Fibroblast of the conjunctiva (primary cell): ENCODE data around the gene COL9A3.
A peak's percentile ranks its signal among the peaks of the same experiment; 100 is the strongest.

Experiments used
- DNase-seq: peaks from one replicate; pipeline ENCODE4 v3.0.0-alpha.2; 2010; ENCODE audit warnings: low read depth

COL9A3 gene

DNA sequence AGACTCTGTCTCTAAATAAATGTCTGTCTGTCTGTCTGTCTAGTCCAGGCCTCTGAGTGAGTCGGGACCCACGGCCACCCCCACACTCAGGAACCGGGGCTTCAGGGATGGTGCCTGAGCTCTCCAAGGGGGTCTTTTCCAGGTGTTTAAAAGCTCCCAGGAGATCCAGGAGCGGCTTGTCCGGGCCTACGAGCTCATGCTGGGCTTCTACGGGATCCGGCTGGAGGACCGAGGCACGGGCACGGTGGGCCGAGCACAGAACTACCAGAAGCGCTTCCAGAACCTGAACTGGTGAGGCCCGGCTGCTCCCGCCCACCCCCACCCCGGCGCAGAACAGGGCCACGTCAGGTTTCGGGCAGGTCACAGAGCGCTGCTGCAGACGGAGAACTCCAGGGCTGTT, 5.5 kb upstream of the COL9A3 start:
- no peak for DNase-seq

DNA sequence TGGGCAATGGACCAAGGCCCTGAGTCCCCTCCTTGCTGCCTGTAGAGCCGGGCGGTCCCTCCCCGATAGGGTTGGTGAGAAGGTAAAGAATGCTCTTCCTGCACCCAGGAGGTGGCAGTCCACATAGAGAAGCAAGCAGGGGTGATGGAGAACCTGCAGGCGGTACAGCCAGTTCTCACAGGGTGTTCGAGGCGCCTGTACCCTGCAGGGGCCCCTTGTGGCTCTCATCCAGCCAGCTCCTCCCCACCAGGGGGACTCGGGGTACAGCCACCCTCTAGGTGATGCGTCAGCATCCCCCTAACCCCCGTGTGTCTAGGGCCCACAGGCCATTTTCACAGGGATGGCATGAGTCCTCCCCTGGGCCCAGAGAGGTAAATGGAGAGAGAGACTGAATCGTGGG, 5.1 kb upstream of the COL9A3 start:
- no peak for DNase-seq

DNA sequence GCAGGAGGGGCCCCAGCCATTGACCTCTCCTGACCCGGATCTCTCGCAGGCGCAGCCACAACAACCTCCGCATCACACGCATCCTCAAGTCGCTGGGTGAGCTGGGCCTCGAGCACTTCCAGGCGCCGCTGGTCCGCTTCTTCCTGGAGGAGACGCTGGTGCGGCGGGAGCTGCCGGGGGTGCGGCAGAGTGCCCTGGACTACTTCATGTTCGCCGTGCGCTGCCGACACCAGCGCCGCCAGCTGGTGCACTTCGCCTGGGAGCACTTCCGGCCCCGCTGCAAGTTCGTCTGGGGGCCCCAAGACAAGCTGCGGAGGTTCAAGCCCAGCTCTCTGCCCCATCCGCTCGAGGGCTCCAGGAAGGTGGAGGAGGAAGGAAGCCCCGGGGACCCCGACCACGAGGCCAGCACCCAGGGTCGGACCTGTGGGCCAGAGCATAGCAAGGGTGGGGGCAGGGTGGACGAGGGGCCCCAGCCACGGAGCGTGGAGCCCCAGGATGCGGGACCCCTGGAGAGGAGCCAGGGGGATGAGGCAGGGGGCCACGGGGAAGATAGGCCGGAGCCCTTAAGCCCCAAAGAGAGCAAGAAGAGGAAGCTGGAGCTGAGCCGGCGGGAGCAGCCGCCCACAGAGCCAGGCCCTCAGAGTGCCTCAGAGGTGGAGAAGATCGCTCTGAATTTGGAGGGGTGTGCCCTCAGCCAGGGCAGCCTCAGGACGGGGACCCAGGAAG, 4.5 kb upstream of the COL9A3 start:
- DNase-seq: no peak

DNA sequence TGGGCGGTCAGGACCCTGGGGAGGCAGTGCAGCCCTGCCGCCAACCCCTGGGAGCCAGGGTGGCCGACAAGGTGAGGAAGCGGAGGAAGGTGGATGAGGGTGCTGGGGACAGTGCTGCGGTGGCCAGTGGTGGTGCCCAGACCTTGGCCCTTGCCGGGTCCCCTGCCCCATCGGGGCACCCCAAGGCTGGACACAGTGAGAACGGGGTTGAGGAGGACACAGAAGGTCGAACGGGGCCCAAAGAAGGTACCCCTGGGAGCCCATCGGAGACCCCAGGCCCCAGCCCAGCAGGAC, 4.0 kb upstream of the COL9A3 start:
- no peak for DNase-seq

DNA sequence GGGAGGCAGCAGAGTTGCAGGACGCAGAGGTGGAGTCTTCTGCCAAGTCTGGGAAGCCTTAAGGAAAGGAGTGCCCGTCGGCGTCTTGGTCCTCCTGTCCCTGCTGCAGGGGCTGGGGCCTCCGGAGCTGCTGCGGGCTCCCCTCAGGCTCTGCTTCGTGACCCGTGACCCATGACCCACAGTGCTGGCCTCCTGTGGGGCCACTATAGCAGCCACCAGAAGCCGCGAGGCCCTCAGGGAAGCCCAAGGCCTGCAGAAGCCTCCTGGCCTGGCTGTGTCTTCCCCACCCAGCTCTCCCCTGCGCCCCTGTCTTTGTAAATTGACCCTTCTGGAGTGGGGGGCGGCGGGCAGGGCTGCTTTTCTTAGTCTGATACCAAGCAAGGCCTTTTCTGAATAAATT, 3.3 kb upstream of the COL9A3 start:
- no peak for DNase-seq

DNA sequence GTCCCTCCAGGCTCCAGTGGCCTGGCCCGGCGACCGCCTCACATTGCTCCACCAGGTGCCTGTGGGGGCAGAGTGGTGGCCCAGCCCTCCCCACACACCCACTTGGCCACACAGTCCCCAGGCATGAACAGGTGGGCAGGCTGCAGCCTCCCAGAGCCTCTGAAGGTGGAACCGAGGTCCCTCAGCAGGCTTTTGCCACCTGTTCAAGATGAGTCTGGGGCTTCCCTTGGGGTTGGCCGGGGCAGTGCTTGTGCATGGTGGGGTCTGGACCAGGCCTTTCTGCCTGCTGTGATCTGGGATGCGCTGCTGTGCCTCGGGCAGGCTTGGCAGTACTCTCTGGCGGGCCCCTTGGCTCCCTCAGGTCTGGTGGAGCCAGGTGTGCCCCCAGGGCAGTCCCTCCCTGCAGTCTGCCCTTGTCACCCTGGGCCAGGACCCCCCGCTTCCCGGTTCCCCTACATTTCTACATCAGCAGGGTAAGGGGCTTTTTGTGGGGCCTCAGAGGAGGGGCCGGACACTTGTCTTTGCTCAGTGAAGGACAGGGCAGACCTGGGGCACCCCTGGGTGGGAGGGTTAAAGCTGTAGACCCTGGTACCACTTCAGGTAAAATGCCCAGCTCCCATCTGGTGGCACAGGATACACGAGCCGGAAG, 2.7 kb upstream of the COL9A3 start:
- no peak for DNase-seq

DNA sequence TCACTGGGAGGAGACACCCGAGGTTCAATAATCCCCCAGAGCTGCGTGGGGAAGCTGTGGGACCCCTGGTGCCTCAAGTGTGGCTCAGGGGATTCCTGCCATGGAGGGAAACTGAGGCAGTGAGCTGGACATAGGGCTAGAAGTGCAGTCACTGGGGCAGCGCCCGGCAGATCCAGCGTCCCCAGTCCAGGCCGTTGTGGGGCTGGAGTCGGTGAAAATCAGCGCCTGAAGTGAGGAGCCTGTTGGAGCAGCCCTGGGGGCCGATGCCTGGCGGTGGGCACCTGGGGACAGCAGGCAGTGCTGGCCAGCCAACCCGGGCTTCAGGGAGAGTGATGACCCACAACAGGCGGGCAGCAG, 2.2 kb upstream of the COL9A3 start:
- DNase-seq: no peak

DNA sequence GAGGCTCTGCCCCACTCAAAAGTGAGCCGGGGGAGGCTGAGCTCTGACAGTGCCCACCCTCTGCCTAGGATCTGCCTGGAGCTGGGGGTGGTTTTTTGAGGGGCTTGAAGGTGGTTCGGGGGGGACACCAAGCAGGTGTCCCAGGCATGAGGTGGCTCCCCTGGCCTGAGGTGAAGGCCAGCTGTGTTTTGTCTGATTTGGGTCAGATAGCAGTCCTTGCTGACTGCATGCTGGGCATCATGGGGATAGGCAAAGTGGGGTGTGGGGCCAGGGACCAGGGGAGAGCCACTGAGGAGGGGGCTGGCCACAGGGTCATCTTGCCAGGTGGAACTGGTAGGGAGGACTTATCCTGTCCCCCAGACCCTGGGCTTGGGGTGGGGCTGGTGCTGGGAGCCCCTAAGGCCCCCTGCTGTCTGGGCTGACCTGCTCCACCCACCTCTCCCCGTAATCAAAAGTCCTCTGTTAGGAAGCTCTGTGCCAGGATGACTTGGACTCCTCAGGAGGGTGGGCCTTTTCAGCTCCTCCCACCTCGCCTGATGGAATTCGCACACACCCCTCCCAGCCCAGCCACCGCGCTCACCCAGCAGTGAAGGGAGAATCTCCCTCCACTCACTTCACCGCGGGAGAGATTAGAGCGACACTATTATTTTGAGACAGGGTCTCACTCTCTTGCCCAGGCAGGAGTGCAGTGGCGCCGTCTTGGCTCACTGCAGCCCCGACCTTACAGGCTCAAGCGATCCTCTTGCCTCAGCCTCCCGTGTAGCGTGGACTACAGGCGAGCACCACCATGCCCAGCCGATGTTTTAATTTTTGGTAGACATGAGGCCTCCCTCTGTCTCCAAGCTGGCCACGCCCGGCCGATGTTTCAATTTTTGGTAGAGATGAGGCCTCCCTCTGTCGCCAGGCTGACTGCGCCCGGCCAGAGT, 1.5 kb upstream of the COL9A3 start:
- no peak for DNase-seq

DNA sequence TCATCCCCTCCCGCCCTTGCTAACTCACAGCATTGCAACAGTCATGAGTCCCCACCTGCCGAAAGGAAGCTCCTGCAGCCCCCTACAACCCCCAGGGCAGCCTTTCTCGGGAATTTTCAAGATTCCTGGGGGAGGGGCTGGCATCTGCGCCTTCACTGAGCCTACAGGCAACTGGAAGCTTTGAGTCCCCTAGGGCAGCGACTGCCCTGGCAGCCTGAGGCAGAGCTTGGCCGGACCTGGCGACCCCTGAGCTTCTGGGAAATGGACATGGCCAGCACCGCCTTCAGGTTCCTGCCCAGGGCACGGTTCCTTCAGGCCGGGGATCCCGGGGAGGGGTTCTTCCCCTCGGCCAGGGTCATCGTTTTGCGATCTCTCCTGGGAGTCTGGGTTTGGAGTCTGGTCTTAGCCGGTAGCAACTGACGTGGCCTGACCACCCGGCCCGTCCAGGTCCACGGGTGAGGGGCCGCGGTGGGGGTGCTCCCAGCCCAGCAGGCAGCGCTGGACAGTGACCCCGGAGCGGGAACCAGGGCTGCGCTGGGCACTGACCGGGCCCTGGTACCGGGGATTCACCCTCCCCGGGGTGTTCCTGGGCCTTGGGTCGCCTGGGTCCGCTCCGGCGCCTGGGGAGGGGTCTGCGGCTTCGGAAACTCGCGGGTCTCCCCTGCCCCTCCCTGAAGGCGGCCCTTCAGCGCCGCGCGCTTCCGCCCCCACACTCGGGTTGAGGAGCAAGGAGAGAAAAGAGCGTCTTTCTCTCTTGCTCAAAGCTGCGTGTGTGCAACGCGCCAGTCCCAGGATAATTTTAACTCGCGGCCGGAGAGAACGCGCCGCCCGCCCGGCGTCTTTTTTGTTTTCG, 593 bp upstream of the COL9A3 start:
- no peak for DNase-seq

DNA sequence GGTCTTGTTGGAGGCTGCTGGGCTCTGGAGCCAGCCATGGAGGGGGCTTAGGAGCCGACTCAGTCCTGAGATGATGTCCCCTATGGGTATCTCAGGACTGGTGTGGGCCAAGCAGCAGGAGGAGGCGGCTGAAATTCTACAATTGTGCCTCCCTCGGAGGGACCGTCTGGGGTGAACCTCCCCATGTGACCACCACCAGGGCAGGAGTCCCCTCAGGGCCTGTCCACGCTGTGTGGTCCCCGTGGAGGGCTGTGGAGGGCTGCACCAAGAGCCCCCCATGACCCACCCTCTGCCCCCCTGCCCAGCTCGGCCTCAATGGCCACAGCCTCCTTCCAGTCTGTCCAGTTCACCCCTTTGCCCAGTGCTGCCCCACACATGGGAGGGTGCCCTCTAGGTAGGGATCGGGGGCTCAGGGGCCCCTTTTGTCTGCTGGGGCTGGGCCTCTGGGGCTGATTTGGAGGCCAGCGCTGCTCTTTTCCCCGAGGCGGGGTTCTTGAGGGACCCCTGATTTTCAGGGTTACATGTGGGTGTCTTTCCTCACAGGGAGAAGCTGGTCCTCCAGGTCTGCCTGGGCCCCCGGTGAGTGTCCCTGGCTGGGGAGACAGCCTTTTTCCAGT, 1.2 kb downstream of the COL9A3 start:
- DNase-seq: no peak

DNA sequence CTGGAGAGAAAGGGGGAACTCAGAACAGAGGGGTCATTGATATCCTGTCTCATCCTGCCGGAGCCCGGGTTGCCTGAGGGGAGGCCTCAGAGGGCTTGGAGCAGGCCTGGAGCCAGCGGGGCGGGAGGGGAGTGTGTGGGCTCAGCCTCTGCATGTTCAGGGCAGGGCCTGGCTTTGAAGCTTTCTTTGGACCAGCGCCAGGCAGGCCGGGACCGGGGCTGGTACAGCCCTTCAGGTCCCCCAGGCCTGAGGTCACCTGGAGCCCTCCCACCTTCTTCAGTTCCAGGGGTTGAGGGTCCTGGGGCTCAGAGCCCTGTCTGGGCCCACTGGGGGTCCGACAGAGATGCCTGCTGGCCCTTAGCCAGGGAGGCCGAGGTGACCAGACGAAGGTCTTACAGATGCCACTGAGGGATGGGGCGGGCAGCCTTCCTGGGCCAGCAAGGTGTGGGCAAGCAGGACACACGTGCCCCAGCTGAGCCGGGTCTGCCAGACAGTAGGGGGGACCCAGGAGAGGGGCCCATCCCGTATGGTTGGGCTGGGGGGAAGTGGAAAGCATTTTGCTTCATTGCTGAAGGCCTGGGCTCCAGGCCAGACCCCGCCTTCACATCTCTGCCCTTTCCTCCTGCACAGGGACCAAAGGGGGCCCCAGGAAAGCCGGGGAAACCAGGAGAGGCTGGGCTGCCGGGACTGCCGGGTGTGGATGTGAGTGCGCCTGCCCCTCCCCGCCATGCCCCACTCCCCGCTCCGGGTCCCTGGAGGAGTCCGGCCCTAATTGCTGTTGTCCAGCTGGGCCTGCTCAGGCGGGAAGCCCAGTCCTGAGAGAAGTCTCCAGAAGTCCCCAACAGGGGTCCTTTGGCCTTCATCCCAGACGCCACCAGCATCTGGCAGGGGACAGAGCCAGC, 2.0 kb downstream of the COL9A3 start:
- peak; percentile 60 for DNase-seq

DNA sequence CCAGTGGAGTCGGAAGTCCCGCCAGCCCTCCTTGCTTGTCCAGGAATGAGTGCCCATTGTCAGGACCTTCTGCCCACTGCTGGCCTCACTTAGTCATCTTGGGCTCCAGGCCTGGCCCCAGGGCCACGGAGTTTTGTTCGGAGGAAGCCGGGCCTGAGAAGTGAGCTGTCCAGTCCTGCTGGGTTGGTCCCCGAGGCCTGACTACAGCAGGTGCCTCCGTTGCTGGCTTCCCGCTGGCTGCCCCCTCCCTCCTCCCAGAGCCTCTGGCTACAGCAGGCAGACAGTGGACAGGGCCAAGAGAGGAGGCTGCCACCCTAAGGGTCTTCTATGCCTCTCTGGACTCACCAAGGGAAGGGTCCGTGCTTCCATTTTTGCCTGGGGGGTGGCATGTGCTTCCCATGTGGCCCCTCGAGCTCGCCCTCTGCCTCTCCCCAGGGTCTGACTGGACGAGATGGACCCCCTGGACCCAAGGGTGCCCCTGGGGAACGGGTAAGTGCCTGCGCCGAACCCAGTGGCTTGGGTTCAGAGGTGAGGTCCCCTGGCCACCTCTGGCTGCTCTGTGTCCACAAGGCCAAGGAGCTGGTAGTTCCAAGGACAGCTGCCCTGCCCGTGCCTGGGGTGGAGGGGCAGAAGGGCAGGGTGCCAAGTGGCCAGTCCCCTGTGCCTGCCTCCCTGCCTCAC, 2.8 kb downstream of the COL9A3 start:
- no peak for DNase-seq

DNA sequence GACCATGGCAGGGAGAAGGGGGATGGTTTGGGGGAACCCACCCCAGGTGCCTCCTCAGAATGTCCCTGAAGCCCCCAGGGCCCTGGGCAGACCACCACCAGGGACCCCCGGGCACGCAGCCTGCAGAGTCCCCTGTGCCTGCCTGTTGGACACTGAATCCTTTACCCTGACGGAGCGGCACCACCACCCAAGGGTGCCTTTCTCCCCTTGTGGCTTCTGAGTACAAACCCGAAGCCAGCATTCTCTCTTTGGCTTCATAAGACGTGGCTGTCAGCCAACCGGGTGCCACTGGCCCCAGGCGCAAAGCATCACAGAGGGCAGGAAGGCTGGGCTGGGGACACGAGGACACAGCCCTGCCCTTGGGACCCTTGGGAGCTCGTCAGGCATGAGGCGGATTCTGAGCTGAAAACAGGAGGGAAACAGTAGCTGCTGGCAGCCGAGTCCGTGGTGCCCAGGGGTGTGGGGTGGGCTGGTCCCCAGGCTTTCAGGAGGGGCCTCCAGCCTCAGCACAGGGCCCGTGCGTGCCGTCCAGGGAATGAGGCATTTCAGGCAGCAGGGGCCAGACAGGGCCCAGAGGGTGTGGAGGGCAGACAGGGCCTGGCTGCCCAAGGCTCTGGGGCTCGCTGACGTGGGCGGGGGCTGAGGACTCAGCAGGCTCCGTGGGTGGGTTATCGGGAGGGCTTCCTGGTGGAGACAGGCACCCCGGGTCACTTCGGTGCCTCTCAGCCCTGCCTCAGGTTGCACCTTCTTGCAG, 3.5 kb downstream of the COL9A3 start:
- no peak for DNase-seq

DNA sequence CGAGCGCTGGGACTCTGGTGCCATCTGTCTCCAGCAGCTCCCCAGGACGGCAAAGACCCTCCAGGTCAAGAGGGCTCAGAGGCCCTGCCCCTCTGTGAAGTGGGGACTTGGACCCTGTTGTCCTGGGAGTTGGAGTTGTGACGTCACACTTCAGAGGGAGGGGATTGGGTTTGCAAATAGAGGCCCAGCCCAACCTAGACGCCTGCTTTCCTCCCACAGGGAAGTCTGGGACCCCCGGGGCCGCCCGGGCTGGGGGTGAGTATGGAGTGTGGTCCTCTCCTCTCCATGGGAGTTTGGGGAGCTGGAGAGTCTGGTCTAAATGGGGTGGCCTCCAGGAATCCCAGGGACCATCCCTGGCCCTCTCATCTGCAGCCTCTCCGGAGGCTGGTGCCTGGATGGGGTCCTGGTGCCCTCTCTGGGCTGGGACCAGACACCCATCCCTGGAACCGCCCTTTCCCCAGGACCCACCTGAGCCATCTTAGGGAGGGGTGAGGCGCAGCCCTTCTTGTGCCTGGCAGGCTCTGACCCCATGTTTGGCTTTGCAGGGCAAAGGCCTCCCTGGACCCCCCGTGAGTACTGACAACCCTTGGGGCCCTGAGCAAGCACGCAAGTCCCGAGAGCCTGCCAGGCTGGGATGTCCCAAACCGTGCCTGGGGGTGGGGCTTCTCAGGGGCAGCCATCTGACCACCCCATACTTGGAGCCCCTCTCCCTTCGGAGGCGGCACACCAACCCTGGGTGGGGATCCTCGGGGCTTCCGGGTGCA, 4.3 kb downstream of the COL9A3 start:
- no peak for DNase-seq

DNA sequence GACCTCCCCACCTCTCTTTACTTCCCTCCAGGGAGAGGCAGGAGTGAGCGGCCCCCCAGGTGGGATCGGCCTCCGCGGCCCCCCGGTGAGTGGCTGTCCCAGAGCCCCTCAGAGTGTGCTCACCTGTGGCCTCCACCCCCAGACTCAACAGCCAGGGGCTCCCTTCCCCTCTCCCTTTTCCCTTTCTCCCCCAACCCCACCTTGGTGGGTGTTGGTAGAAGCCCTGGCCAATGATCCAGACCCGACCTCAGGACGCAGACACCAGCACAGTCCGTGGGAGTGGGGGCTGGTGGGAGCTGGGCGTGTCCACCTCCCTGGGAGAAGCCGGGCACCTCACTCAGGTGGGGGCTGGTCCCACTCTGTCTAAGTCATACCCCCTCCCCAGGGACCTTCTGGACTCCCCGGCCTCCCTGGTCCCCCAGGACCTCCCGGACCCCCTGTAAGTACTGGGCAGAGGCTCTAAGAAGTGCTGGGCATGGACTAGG, 4.9 kb downstream of the COL9A3 start:
- DNase-seq: no peak

DNA sequence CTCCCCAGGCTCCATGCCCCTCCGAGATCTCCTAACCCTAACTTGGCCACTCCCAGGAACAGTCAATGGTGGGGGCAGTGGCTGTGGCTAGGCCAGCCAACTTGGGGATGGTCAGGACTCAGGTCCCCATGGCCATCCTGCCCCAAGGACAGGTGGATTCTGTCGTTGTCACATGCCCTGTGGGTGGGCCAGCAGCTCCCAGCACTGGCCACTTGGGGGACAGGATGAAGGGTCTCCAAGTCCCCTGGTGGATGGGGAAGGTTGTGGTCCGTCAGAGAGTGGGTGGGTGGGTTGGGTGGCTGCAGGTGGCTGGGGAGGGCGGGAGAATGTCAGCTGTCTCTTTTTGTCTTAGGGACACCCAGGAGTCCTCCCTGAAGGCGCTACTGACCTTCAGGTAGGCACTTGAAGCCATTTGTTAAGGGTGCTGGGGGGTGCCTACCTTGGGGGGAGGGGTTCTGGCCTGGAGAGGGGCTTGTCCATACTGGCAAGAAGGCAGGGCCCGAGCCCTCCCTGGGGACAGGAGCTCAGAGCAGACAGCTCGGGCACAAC, 5.5 kb downstream of the COL9A3 start:
- DNase-seq: no peak

DNA sequence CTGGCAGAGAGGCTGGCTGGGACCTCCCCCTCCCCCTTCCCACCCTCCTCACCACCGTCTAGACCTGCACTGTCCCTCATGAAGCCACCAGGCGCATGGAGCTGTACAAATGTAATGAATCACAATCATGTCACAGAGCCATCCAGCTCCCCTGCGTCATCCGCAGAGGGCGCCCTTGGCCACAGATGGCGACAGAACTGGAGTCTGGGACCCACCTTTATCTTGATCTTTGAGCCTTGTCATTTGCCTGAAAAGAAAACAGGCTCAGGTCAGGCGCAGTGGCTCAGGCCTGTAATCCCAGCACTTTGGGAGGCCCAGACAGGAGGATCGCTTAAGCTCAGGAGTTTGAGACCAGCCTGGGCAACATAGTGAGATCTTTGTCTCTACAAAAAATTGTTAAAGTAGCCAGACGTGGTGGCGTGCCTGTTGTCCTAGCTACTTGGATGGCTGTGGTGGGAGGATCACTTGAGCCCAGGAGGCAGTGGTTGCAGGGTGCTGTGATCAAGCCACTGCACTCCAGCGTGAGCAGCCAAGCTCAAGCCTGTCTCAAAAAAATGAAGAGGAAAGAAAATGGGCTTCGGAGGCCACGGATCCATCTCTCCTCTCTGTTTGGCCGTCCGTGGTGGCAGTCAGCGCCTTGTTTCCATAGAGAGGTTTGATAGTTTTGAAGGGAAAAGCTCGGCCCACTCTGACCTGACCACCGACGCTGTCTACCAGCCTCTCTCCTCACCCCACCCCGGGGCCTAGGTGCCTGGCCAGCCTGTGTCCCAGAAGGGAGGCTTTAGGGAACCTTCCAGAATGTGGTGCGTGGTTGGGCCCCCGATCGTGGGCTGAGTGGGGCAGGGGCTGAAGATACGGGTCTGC, 6.2 kb downstream of the COL9A3 start:
- DNase-seq: no peak
